ENCODE measurements around the gene MYO1C.

DNA sequence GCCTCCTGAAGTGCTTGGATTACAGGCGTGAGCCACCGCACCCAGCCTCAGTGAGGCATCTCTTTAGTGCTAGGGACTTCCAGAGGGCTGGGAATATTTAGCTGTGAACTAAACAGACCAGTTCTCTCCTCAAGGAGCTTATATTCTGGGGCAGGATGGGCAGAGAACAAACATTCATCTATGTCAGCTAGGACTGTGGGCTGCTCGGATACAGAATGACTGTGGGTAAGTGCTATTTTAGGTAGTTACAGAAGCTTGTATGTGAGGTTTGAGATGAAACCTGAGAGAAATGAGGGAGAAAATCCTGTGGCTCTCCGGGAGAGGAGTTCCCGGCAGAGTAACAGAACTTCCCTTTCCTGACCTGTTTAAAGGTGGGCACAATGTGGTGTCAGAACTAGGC is 30.1 kb upstream of the MYO1C start:
- TF ChIP-seq CREB1 (CRISPR knock-in tag; IDR thresholded peaks at IDR 0.05) = no peak
- TF ChIP-seq, protein P1, sequence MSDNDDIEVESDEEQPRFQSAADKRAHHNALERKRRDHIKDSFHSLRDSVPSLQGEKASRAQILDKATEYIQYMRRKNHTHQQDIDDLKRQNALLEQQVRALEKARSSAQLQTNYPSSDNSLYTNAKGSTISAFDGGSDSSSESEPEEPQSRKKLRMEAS (CRISPR knock-in tag; IDR thresholded peaks at IDR 0.05) = no peak
- TF ChIP-seq NR3C1 (CRISPR knock-in tag; conservative IDR thresholded peaks at IDR 0.05; ENCODE audit: low read depth) = no peak
- TF ChIP-seq TEAD1 (CRISPR knock-in tag; IDR thresholded peaks at IDR 0.05) = no peak

Measured in WTC11 (cell line).